SK-N-MC (cell line): ENCODE results near the gene BMPR2.
"Not testable (repeated sequence)": the region's sequence is repeated elsewhere in the genome, so short reads cannot be mapped to it uniquely, and the experiment has no call there.

ENCODE experiments used
- DNase-seq: peaks from one replicate; pipeline ENCODE4 v3.0.0-alpha.2; 2011; ENCODE audit warnings: low read depth, low spot score
- H3K27ac ChIP-seq: fragments of 200-600 bp; sonication (generic); 2 replicates; pipeline ENCODE4 v1.5.1; 2016; ENCODE audit warnings: mixed run types
- H3K36me3 ChIP-seq: fragments of 200-600 bp; sonication (generic); 2 replicates; pipeline ENCODE4 v1.6.1; 2017; ENCODE audit warnings: antibody characterized with exemption, low read length, mixed read lengths; ENCODE audit not compliant: insufficient read depth
- H3K4me3 ChIP-seq: fragments of 200-600 bp; sonication (generic); 2 replicates; pipeline ENCODE4 v1.5.1; 2016
- H3K9ac ChIP-seq: fragments of 200-600 bp; sonication (generic); 2 replicates; pipeline ENCODE4 v1.8.0; 2017; ENCODE audit warnings: mixed run types, mixed read lengths; ENCODE audit not compliant: insufficient read length
- H3K9me3 ChIP-seq: fragments of 200-600 bp; sonication (generic); 2 replicates; pipeline ENCODE4 v1.6.1; 2017; ENCODE audit warnings: low read depth, mild to moderate bottlenecking, antibody characterized with exemption, low read length, moderate library complexity, mixed read lengths
- EZH2 ChIP-seq: fragments of 200-600 bp; sonication (generic); IDR thresholded peaks from one replicate; pipeline ENCODE4 v1.6.1; 2017; ENCODE audit warnings: antibody characterized with exemption
- FOXP2 ChIP-seq: optimal IDR thresholded peaks from 2 replicates; pipeline ENCODE3; 2011; ENCODE audit warnings: mild to moderate bottlenecking, moderate library complexity; ENCODE audit not compliant: insufficient read depth; ENCODE audit errors: extremely low read length, control extremely low read depth
- POLR2AphosphoS5 ChIP-seq: IDR thresholded peaks from 2 replicates; pipeline ENCODE4 v1.6.1; 2012; ENCODE audit warnings: mild to moderate bottlenecking, low read depth, low read length, borderline replicate concordance

BMPR2 gene

GRCh38 chr2:202346180-202346579 lies 29.9 kb upstream of the BMPR2 start:
- no peaks in the 10 kb centered on the region for H3K9me3 ChIP-seq
- no peak overlapping the region for H3K9ac ChIP-seq
- no peak for TF ChIP-seq POLR2AphosphoS5
- TF ChIP-seq FOXP2, result no peak
- no peak for TF ChIP-seq EZH2
- H3K4me3 ChIP-seq, result no peak overlapping the region
- H3K36me3 ChIP-seq, result no peaks in the 10 kb centered on the region
- no peak for DNase-seq
- no peak overlapping the region for H3K27ac ChIP-seq

- TF ChIP-seq EZH2, result no peak
- no peak for TF ChIP-seq FOXP2
- TF ChIP-seq POLR2AphosphoS5, result no peak
- no peak overlapping the region for H3K4me3 ChIP-seq
- no peaks in the 10 kb centered on the region for H3K36me3 ChIP-seq
- no peaks in the 10 kb centered on the region for H3K9me3 ChIP-seq
- DNase-seq, result no peak
- H3K27ac ChIP-seq, result no peak overlapping the region
- no peak overlapping the region for H3K9ac ChIP-seq
Observed at GRCh38 chr2:202353430-202353829, 22.7 kb upstream of the BMPR2 start.

GRCh38 chr2:202355993-202356505 lies 20.1 kb upstream of the BMPR2 start:
- TF ChIP-seq FOXP2 (no peak), POLR2AphosphoS5 (no peak), EZH2 (no peak)
- DNase-seq, result no peak
- no peaks in the 10 kb centered on the region for H3K9me3 ChIP-seq
- H3K4me3 ChIP-seq, result no peak overlapping the region
- no peak overlapping the region for H3K27ac ChIP-seq
- no peaks in the 10 kb centered on the region for H3K36me3 ChIP-seq
- H3K9ac ChIP-seq, result no peak overlapping the region

- H3K9me3 ChIP-seq, DNase-seq, H3K4me3 ChIP-seq, H3K9ac ChIP-seq, H3K36me3 ChIP-seq, H3K27ac ChIP-seq: not testable (repeated sequence)
Observed at GRCh38 chr2:202358924-202359323, 17.2 kb upstream of the BMPR2 start.

GRCh38 chr2:202360646-202361045 lies 15.5 kb upstream of the BMPR2 start:
- H3K9ac ChIP-seq, result no peak overlapping the region
- H3K9me3 ChIP-seq, result no peaks in the 10 kb centered on the region
- no peak overlapping the region for H3K27ac ChIP-seq
- H3K4me3 ChIP-seq, result no peak overlapping the region
- TF ChIP-seq FOXP2 (no peak), EZH2 (no peak)
- no peak for DNase-seq
- no peaks in the 10 kb centered on the region for H3K36me3 ChIP-seq

- H3K9me3 ChIP-seq, result no peaks in the 10 kb centered on the region
- no peak overlapping the region for H3K27ac ChIP-seq
- H3K4me3 ChIP-seq, result no peak overlapping the region
- H3K36me3 ChIP-seq, result no peaks in the 10 kb centered on the region
- H3K9ac ChIP-seq, result no peak overlapping the region
- no peak for DNase-seq
- TF ChIP-seq EZH2 (no peak), POLR2AphosphoS5 (no peak), FOXP2 (no peak)
Observed at GRCh38 chr2:202361108-202361507, 15.0 kb upstream of the BMPR2 start.

- Histone ChIP-seq H3K4me3 (no peak overlapping the region), H3K9me3 (no peaks in the 10 kb centered on the region), H3K27ac (no peak overlapping the region), H3K9ac (no peak overlapping the region), H3K36me3 (no peaks in the 10 kb centered on the region)
- no peak for DNase-seq
- TF ChIP-seq EZH2, result no peak
- no peak for TF ChIP-seq POLR2AphosphoS5
- no peak for TF ChIP-seq FOXP2
Observed at GRCh38 chr2:202373490-202373889, 2.6 kb upstream of the BMPR2 start.

- H3K4me3 ChIP-seq, H3K27ac ChIP-seq, H3K9me3 ChIP-seq, DNase-seq, H3K36me3 ChIP-seq, H3K9ac ChIP-seq: not testable (repeated sequence)
Observed at GRCh38 chr2:202374383-202374782, 1.7 kb upstream of the BMPR2 start.

- peak overlapping the region; percentile 91 for H3K9ac ChIP-seq
- no peaks in the 10 kb centered on the region for H3K36me3 ChIP-seq
- no peaks in the 10 kb centered on the region for H3K9me3 ChIP-seq
- no peak for DNase-seq
- no peak for TF ChIP-seq EZH2
- no peak for TF ChIP-seq POLR2AphosphoS5
- no peak for TF ChIP-seq FOXP2
- H3K4me3 ChIP-seq, result peak overlapping the region; percentile 83
- H3K27ac ChIP-seq, result peak overlapping the region; percentile 78
Observed at GRCh38 chr2:202375033-202375608, 1.0 kb upstream of the BMPR2 start.
